ENCODE results near the gene ITPRIPL1.

- TF ChIP-seq CTCF (conservative IDR thresholded peaks at IDR 0.05; ENCODE audit: low read depth, low read length) (no peak), EZH2 (IDR thresholded peaks at IDR 0.05; ENCODE audit: borderline replicate concordance, low read depth, low read length, poor library complexity, severe bottlenecking) (no peak)
Measured at GRCh38 chr2:96345868-96346462, 20.8 kb downstream of the ITPRIPL1 start.

Measured in A673 (cell line).